Neural cell (in vitro differentiated cells): ENCODE results near the gene PAN2.

Experiments
- CTCF ChIP-seq: fragments of 450-650 bp; IDR thresholded peaks from 2 replicates; pipeline ENCODE4 v1.5.1; 2014; ENCODE audit warnings: antibody characterized with exemption, mild to moderate bottlenecking, moderate library complexity; ENCODE audit not compliant: poor library complexity, severe bottlenecking
- EP300 ChIP-seq: fragments of 450-650 bp; conservative IDR thresholded peaks from 2 replicates; pipeline ENCODE4 v1.6.1; 2014; ENCODE audit warnings: antibody characterized with exemption, mild to moderate bottlenecking, moderate library complexity; ENCODE audit not compliant: poor library complexity, severe bottlenecking
- EZH2 ChIP-seq: fragments of 200-600, 300-800 bp; shearing (Covaris generic), sonication (generic); IDR thresholded peaks from 2 replicates; pipeline ENCODE4 v1.6.1; 2014; ENCODE audit warnings: antibody characterized with exemption, low read length, borderline replicate concordance, mild to moderate bottlenecking; ENCODE audit not compliant: insufficient read depth, poor library complexity, severe bottlenecking
- MXI1 ChIP-seq: fragments of 450-650 bp; conservative IDR thresholded peaks from 2 replicates; pipeline ENCODE4 v1.6.1; 2014; ENCODE audit warnings: antibody characterized with exemption, mild to moderate bottlenecking; ENCODE audit not compliant: poor library complexity, severe bottlenecking
- POLR2AphosphoS5 ChIP-seq: IDR thresholded peaks from 2 replicates; pipeline ENCODE4 v1.6.1; 2012
- RAD21 ChIP-seq: fragments of 450-650 bp; conservative IDR thresholded peaks from 2 replicates; pipeline ENCODE4 v1.6.1; 2014; ENCODE audit warnings: antibody characterized with exemption, mild to moderate bottlenecking, moderate library complexity
- REST ChIP-seq: IDR thresholded peaks from 2 replicates; pipeline ENCODE4 v1.6.1; 2012; ENCODE audit warnings: borderline replicate concordance
- SMC3 ChIP-seq: fragments of 450-650 bp; conservative IDR thresholded peaks from 2 replicates; pipeline ENCODE4 v1.6.1; 2014; ENCODE audit warnings: antibody characterized with exemption, mild to moderate bottlenecking, moderate library complexity; ENCODE audit not compliant: poor library complexity
- TAF1 ChIP-seq: IDR thresholded peaks from 2 replicates; pipeline ENCODE4 v1.6.1; 2012; ENCODE audit warnings: low read depth

GRCh38 chr12:56304276-56304675 lies 29.5 kb downstream of the PAN2 start:
- TF ChIP-seq CTCF (no peak), SMC3 (no peak), POLR2AphosphoS5 (no peak), EZH2 (no peak), MXI1 (no peak), TAF1 (no peak), EP300 (no peak), RAD21 (no peak), REST (no peak)
